Lung (tissue), 12 donors: ENCODE data around the gene SPAG17. TPM values are rescaled to one million over a fixed set of nuclear protein-coding genes. Genes with fewer than 3 reads are reported as not detected.

ENCODE experiments used
- ATAC-seq: fragments of 200-7000 bp; cut with Tn5 transposase; one replicate; pipeline ENCODE4 v1.9.1; 2020; ENCODE audit warnings: moderate number of reproducible peaks; ENCODE audit not compliant: insufficient read depth, low FRiP score
- DNase-seq, 3 donors: peaks; one replicate each; pipeline ENCODE4 v3.0.0-alpha.2; 2013 to 2017
- H3K27ac ChIP-seq, 2 donors: one replicate each; pipeline ENCODE4 v1.5.1; 2013; ENCODE audit warnings: mild to moderate bottlenecking in 2 of 2, moderate library complexity in 2 of 2, control low read depth in 1 of 2, inconsistent platforms in 1 of 2, low read depth in 1 of 2, low read length in 1 of 2
- H3K27me3 ChIP-seq, 3 donors: one replicate each; pipeline ENCODE4 v1.5.1; 2013; ENCODE audit warnings: low read length in 2 of 3; ENCODE audit not compliant: control insufficient read depth in 3 of 3, insufficient read depth in 3 of 3
- H3K36me3 ChIP-seq, 4 donors: one replicate each; pipeline ENCODE4 v1.5.1; 2013; ENCODE audit warnings: low read length in 4 of 4, mild to moderate bottlenecking in 1 of 4, moderate library complexity in 1 of 4; ENCODE audit not compliant: control insufficient read depth in 4 of 4, insufficient read depth in 4 of 4
- H3K4me1 ChIP-seq, 5 donors: one replicate each; pipeline ENCODE4 v1.5.1; 2013; ENCODE audit warnings: low read length in 5 of 5, mild to moderate bottlenecking in 2 of 5, moderate library complexity in 1 of 5; ENCODE audit not compliant: control insufficient read depth in 5 of 5, insufficient read depth in 5 of 5
- H3K4me3 ChIP-seq: one replicate; pipeline ENCODE4 v1.5.1; 2013; ENCODE audit warnings: mild to moderate bottlenecking, control low read depth, moderate library complexity
- H3K9ac ChIP-seq, 2 donors: one replicate each; pipeline ENCODE4 v1.5.1; 2013; ENCODE audit warnings: low read length in 2 of 2, control low read depth in 1 of 2; ENCODE audit not compliant: insufficient read depth in 1 of 2
- H3K9me3 ChIP-seq, 4 donors: one replicate each; pipeline ENCODE4 v1.5.1; 2013; ENCODE audit warnings: low read length in 3 of 4, mild to moderate bottlenecking in 1 of 4, moderate library complexity in 1 of 4; ENCODE audit not compliant: control insufficient read depth in 4 of 4, insufficient read depth in 3 of 4
- WGBS, 2 donors: extraction: QIAGEN DNeasy Blood & Tissue Kit; methylation state at CpG; one replicate each; pipeline ENCODE4 v1.1.7; 2013; 5-methylcytosine and 5-hydroxymethylcytosine counted together
- polyA plus RNA-seq, 2 donors: library from polyadenylated mRNA; stranded (reverse); fragments of 200-250 nt; gene quantifications; one replicate each; pipeline ENCODE4 v1.2.1, GENCODE V29; 2013
- total RNA-seq, 2 donors: library from RNA; depleted of rRNA in 1 of 2; stranded (reverse); fragments of >200 nt in 1 of 2; gene quantifications; one replicate each; pipeline ENCODE4 v1.2.1, GENCODE V29; 2014 to 2021
- TF ChIP-seq, protein P1 (sequence below): IDR thresholded peaks from 2 replicates; pipeline ENCODE4 v1.5.1; 2012; ENCODE audit warnings: mild to moderate bottlenecking; ENCODE audit errors: control extremely low read depth, extremely low read depth
- donor health status: control.
- donor health status: control.
- donor health status: Bipolar disorder and iron deficiency.
- donor health status: healthy.
- donor health status: DM: yes; HTN: yes; CAD: no.

The SPAG17 gene
- total and polyA plus RNA-seq, 4 donors, result 3.3 to 40.0 (median 12.4) TPM

GRCh38 chr1:118042501-118042900, 142.5 kb downstream of the SPAG17 start:
- H3K9me3 ChIP-seq, result no peaks in the 10 kb centered on the region
- H3K4me3 ChIP-seq, result no peak overlapping the region
- WGBS, 2 donors, result 66 to 85% methylated on average over 2 of the region's 2 CpGs
- no peak for ATAC-seq
- H3K9ac ChIP-seq, result no peak overlapping the region
- H3K36me3 ChIP-seq, result no peaks in the 10 kb centered on the region
- no peak for DNase-seq
- no peak overlapping the region for H3K27ac ChIP-seq
- H3K4me1 ChIP-seq, result no peaks in the 10 kb centered on the region
- TF ChIP-seq, protein P1, sequence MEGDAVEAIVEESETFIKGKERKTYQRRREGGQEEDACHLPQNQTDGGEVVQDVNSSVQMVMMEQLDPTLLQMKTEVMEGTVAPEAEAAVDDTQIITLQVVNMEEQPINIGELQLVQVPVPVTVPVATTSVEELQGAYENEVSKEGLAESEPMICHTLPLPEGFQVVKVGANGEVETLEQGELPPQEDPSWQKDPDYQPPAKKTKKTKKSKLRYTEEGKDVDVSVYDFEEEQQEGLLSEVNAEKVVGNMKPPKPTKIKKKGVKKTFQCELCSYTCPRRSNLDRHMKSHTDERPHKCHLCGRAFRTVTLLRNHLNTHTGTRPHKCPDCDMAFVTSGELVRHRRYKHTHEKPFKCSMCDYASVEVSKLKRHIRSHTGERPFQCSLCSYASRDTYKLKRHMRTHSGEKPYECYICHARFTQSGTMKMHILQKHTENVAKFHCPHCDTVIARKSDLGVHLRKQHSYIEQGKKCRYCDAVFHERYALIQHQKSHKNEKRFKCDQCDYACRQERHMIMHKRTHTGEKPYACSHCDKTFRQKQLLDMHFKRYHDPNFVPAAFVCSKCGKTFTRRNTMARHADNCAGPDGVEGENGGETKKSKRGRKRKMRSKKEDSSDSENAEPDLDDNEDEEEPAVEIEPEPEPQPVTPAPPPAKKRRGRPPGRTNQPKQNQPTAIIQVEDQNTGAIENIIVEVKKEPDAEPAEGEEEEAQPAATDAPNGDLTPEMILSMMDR, result no peak
- H3K27me3 ChIP-seq, result no peaks in the 10 kb centered on the region

- TF ChIP-seq, protein P1, result no peak
- no peaks in the 10 kb centered on the region for H3K27me3 ChIP-seq
- ATAC-seq (peak; percentile 53), DNase-seq (no peak)
- H3K9me3 ChIP-seq, result no peaks in the 10 kb centered on the region
- H3K4me3 ChIP-seq, result no peak overlapping the region
- no peak overlapping the region for H3K27ac ChIP-seq
- no peak overlapping the region for H3K9ac ChIP-seq
- no peaks in the 10 kb centered on the region for H3K4me1 ChIP-seq
- no peaks in the 10 kb centered on the region for H3K36me3 ChIP-seq
- WGBS, 2 donors, result 25 to 44% methylated on average over 3 of the region's 3 CpGs
Measured at GRCh38 chr1:118039170-118039569, 145.9 kb downstream of the SPAG17 start.

DNA sequence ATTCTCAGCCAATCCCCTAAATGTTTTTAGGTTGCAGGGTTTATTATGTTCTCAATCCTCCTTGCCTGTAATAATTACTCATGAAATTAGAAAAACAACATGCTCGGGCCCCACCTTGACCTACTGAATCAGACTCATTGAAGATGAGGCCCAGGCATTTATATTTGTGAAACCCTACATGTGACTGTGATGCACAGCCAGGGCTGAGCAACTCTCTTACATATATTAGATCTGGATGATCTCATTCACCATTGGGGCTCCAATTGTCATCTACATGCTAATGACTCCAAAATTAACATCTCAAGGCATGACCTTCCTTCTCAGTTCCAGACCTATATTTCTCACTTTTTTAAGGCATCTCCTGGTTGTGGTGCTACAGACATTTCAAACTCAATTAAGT, 152.1 kb downstream of the SPAG17 start:
- 82 to 86% methylated on average over 1 of the region's 1 CpG for WGBS, 2 donors
- no peaks in the 10 kb centered on the region for H3K4me1 ChIP-seq
- no peak for ATAC-seq
- no peak for DNase-seq
- H3K9me3 ChIP-seq, result no peaks in the 10 kb centered on the region
- H3K4me3 ChIP-seq, result no peak overlapping the region
- H3K9ac ChIP-seq, result no peak overlapping the region
- H3K27ac ChIP-seq, result no peak overlapping the region
- no peaks in the 10 kb centered on the region for H3K36me3 ChIP-seq
- H3K27me3 ChIP-seq, result no peaks in the 10 kb centered on the region
- TF ChIP-seq, protein P1, result no peak

- Histone ChIP-seq H3K36me3 (no peaks in the 10 kb centered on the region), H3K4me1 (no peaks in the 10 kb centered on the region), H3K9ac (no peak overlapping the region), H3K27me3 (no peaks in the 10 kb centered on the region), H3K4me3 (no peak overlapping the region), H3K9me3 (peaks cover 0 to 1% (median 0%) of the 10 kb centered on the region in 4 donors), H3K27ac (no peak overlapping the region)
- TF ChIP-seq, protein P1, result no peak
- DNase-seq, result no peak
- 27 to 30% methylated on average over 1 of the region's 1 CpG for whole genome bisulfite sequencing, 2 donors
- ATAC-seq, result no peak
Measured at GRCh38 chr1:118028267-118028666, 156.8 kb downstream of the SPAG17 start.
